Cardiac muscle cell (in vitro differentiated cells and primary cell): ENCODE data around the gene ANGPTL1. TPM values are rescaled to one million over a fixed set of nuclear protein-coding genes. Genes with fewer than 3 reads are reported as not detected.

Experiments
- DNase-seq, 2 donors: peaks; one replicate each; pipeline versions ENCODE4 v3.0.0 to v3.0.0-alpha.2; 2010 to 2017; ENCODE audit warnings: low read depth in 1 of 2, low spot score in 1 of 2
- H3K27ac ChIP-seq: fragments of 200-600 bp; sonication (generic); 2 replicates; pipeline ENCODE4 v1.5.1; 2016
- H3K27me3 ChIP-seq: fragments of 200-600 bp; sonication (generic); 2 replicates; pipeline ENCODE4 v1.6.0; 2016; ENCODE audit warnings: control low read depth
- H3K36me3 ChIP-seq: fragments of 200-600 bp; sonication (generic); 2 replicates; pipeline ENCODE4 v1.5.1; 2016; ENCODE audit warnings: control low read depth
- H3K4me1 ChIP-seq: fragments of 200-600 bp; sonication (generic); 2 replicates; pipeline ENCODE4 v1.8.1; 2017; ENCODE audit warnings: low read depth, mild to moderate bottlenecking, mixed run types
- H3K4me3 ChIP-seq: fragments of 200-600 bp; sonication (generic); 2 replicates; pipeline ENCODE4 v1.5.1; 2016; ENCODE audit warnings: mild to moderate bottlenecking
- H3K9me3 ChIP-seq: fragments of 200-600 bp; sonication (generic); 2 replicates; pipeline ENCODE4 v1.5.1; 2017; ENCODE audit warnings: low read depth, mild to moderate bottlenecking, control low read depth
- polyA plus RNA-seq: library from polyadenylated mRNA; unstranded; fragments of >200 nt; fragmentation: Nextera tagmentation; extraction: Ambion mirVana; gene quantifications from 2 replicates; pipeline ENCODE4 v1.2.1, GENCODE V29; 2016
- total RNA-seq: library from RNA; depleted of rRNA; stranded (reverse); fragments of >200 nt; gene quantifications from 2 replicates; pipeline ENCODE4 v1.2.3, GENCODE V29; 2016
- TF ChIP-seq, protein P1 (sequence below): IDR thresholded peaks from 2 replicates; pipeline ENCODE4 v1.5.1; 2012; ENCODE audit warnings: low read depth, mild to moderate bottlenecking, low read length

The ANGPTL1 gene
- total and polyA plus RNA-seq, 2 experiments from 2014 or later, result not detected

DNA sequence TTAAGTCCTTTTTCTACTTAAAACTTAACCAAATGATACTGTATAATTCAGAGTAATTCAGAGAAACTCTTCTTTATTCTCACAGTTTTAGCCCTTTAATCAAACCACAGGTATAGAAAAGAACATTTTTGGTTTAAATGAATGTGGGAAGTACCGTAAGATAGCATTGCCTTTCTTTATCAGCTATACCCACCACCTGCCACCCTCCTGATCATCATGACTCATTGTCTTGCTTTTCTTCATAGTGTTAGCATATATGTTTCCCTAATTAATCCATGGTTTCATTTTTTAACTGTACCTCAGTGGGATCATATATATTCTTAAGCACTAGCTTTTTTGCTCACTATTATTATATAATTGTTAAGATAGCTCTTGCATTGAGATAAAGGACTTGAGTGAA, 27.5 kb upstream of the ANGPTL1 start:
- Histone ChIP-seq H3K4me1 (peaks cover 14% of the 10 kb centered on the region), H3K27ac (no peak overlapping the region), H3K27me3 (no peaks in the 10 kb centered on the region), H3K4me3 (no peak overlapping the region), H3K36me3 (peaks cover 15% of the 10 kb centered on the region), H3K9me3 (no peaks in the 10 kb centered on the region)
- DNase-seq, result no peak
- TF ChIP-seq, protein P1, sequence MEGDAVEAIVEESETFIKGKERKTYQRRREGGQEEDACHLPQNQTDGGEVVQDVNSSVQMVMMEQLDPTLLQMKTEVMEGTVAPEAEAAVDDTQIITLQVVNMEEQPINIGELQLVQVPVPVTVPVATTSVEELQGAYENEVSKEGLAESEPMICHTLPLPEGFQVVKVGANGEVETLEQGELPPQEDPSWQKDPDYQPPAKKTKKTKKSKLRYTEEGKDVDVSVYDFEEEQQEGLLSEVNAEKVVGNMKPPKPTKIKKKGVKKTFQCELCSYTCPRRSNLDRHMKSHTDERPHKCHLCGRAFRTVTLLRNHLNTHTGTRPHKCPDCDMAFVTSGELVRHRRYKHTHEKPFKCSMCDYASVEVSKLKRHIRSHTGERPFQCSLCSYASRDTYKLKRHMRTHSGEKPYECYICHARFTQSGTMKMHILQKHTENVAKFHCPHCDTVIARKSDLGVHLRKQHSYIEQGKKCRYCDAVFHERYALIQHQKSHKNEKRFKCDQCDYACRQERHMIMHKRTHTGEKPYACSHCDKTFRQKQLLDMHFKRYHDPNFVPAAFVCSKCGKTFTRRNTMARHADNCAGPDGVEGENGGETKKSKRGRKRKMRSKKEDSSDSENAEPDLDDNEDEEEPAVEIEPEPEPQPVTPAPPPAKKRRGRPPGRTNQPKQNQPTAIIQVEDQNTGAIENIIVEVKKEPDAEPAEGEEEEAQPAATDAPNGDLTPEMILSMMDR, result no peak

DNA sequence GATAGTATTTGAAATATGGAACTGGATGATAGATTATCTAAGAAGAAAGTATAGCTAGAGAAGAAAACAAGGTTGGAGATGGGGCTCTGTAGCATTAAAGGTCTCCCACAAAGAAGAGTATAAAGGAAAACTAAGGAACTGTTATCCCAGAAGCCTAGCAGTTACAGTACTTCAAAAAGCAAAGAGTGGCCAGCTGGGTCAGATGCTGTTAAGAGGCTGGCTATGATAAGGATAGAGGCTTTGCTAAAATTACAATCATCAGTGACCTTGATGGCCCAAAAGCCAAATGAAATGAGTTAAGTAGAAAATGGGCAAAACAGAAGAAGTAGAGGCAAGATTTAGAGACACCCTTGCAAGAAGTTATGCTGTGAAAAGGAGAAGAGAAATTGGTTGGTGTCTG, 25.1 kb upstream of the ANGPTL1 start:
- H3K9me3 ChIP-seq, result no peaks in the 10 kb centered on the region
- H3K27ac ChIP-seq, result no peak overlapping the region
- H3K4me3 ChIP-seq, result no peak overlapping the region
- H3K4me1 ChIP-seq, result peaks cover 14% of the 10 kb centered on the region
- H3K36me3 ChIP-seq, result peaks cover 8% of the 10 kb centered on the region
- TF ChIP-seq, protein P1, result no peak
- H3K27me3 ChIP-seq, result no peaks in the 10 kb centered on the region
- DNase-seq, result no peak

DNA sequence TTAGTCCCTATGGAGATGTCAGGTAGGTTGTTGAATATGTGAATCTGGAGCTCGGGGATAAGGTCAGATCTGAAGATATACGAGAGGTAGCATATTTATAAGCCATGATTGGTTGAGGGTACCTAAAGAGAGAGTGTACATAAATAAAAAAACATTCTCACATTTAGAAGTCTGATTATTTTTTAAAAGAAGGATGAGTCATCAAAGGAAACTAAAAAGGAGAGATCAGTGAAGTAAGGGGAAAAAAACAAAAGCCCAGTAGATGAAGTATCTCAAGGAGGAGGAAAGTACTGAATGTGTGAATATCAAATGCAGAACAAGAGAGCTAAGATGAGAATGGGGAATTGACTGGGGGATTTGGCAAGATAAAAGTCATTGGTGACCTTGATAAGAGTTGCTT, 15.7 kb upstream of the ANGPTL1 start:
- no peak for DNase-seq
- H3K27ac ChIP-seq, result no peak overlapping the region
- no peaks in the 10 kb centered on the region for H3K4me1 ChIP-seq
- peaks cover 12% of the 10 kb centered on the region for H3K36me3 ChIP-seq
- H3K9me3 ChIP-seq, result no peaks in the 10 kb centered on the region
- no peaks in the 10 kb centered on the region for H3K27me3 ChIP-seq
- H3K4me3 ChIP-seq, result no peak overlapping the region
- TF ChIP-seq, protein P1, result no peak

DNA sequence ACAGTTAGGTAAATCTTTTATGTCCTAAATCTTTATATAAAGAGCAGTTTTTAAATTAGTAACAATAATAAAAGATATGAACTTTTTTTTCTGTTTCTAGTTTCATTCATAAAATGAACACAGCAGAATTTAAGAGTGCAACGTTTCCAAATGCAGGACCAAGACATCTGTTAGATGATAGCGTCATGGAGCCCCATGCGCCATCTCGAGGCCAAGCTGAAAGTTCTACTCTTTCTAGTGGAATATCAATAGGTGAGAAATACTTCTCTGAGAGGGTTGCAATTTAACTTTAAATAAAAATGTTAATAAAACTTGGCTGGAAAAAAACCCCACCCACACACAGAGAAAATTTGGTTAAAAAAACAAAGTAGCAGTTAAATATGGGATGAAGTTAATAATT, 15.0 kb upstream of the ANGPTL1 start:
- H3K27ac ChIP-seq, result no peak overlapping the region
- DNase-seq, result no peak
- no peaks in the 10 kb centered on the region for H3K9me3 ChIP-seq
- H3K4me3 ChIP-seq, result no peak overlapping the region
- H3K4me1 ChIP-seq, result no peaks in the 10 kb centered on the region
- H3K36me3 ChIP-seq, result peaks cover 12% of the 10 kb centered on the region
- TF ChIP-seq, protein P1, result no peak
- no peaks in the 10 kb centered on the region for H3K27me3 ChIP-seq

DNA sequence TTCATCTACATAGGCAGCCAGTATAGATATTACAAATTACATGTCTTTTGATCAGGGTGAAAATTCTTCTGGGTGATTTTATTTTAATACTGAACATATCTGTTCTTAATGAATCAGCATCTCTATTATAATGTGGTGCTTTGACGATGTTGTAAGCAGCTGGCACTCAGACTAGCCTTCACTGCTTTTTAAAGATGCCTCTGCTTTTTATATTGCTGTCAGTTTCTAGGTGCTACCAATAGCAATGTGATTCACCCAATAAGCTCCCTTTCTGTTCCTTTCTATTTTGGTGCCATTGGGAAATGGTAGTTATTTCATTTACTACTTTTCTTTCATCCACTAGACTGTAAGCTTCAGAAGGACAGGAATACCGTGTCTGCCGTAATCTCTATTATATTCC, 11.1 kb upstream of the ANGPTL1 start:
- DNase-seq, result no peak
- no peaks in the 10 kb centered on the region for H3K27me3 ChIP-seq
- H3K9me3 ChIP-seq, result no peaks in the 10 kb centered on the region
- no peak overlapping the region for H3K27ac ChIP-seq
- no peaks in the 10 kb centered on the region for H3K4me1 ChIP-seq
- TF ChIP-seq, protein P1, result no peak
- peaks cover 5% of the 10 kb centered on the region for H3K36me3 ChIP-seq
- H3K4me3 ChIP-seq, result no peak overlapping the region

DNA sequence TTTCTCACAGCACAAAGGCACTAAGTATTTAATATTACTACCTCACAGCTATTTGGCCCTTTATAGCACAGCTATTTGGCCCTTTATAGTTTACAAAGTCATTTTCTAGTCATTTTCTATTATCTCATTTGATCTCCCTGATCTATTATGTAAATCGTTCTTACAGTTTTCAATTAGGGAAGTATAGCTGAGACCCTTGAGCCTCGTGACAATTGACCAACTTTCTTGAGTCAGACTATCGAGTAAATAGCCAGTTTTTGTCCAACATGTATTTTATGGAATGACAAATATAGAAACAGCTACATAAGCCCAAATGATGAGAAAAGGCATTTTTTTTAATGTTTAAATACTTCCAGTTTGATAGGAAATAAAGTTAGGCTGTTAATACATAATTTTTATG, 7.0 kb upstream of the ANGPTL1 start:
- DNase-seq, result no peak
- Histone ChIP-seq H3K4me3 (no peak overlapping the region), H3K36me3 (no peaks in the 10 kb centered on the region), H3K27me3 (no peaks in the 10 kb centered on the region), H3K9me3 (no peaks in the 10 kb centered on the region), H3K27ac (no peak overlapping the region), H3K4me1 (no peaks in the 10 kb centered on the region)
- TF ChIP-seq, protein P1, result no peak
